NOMO-1 treated with dmso at 0.1 percent for 144 hours (cell line): ENCODE data around the gene FTCD.
"Not testable (repeated sequence)": the region's sequence is repeated elsewhere in the genome, so short reads cannot be mapped to it uniquely, and the experiment has no call there.

Source experiments
- DNase-seq: peaks from one replicate; lab custom pipeline; 2025; ENCODE audit not compliant: unreplicated experiment; lab: John Stamatoyannopoulos, UW

Gene FTCD

DNA sequence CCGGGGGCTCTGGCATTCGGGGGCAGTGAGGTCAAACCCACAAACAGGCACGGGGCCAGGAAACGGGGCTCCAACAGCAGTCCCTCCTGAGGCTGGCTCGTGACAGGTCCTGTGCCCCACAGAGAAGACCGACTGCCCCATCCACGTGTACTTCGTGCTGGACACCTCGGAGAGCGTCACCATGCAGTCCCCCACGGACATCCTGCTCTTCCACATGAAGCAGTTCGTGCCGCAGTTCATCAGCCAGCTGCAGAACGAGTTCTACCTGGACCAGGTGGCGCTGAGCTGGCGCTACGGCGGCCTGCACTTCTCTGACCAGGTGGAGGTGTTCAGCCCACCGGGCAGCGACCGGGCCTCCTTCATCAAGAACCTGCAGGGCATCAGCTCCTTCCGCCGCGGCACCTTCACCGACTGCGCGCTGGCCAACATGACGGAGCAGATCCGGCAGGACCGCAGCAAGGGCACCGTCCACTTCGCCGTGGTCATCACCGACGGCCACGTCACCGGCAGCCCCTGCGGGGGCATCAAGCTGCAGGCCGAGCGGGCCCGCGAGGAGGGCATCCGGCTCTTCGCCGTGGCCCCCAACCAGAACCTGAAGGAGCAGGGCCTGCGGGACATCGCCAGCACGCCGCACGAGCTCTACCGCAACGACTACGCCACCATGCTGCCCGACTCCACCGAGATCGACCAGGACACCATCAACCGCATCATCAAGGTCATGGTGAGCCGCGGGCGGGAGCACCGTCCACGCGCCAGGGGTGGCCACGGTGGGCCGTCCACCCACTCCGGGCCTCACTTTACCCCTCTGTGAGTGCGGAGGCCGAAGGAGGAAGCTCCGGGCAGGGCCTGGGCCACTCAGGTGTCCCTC, 43.3 kb downstream of the FTCD start:
- no peak for DNase-seq

DNA sequence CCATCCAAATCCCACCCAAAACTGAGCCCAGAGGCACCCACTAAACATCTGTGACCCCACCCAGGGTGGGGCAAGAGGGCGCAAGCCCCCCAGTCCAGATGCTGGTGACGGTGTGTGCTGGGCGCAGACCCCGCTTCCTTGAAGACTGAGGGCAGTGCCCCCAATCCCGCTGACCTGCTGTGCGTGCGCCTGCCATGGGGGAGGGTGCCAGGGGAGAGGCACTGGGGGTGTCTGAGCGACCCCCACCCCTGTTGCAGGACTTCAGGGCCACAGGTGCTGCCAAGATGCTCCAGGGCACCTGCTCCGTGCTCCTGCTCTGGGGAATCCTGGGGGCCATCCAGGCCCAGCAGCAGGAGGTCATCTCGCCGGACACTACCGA, 44.2 kb downstream of the FTCD start:
- DNase-seq, result no peak

DNA sequence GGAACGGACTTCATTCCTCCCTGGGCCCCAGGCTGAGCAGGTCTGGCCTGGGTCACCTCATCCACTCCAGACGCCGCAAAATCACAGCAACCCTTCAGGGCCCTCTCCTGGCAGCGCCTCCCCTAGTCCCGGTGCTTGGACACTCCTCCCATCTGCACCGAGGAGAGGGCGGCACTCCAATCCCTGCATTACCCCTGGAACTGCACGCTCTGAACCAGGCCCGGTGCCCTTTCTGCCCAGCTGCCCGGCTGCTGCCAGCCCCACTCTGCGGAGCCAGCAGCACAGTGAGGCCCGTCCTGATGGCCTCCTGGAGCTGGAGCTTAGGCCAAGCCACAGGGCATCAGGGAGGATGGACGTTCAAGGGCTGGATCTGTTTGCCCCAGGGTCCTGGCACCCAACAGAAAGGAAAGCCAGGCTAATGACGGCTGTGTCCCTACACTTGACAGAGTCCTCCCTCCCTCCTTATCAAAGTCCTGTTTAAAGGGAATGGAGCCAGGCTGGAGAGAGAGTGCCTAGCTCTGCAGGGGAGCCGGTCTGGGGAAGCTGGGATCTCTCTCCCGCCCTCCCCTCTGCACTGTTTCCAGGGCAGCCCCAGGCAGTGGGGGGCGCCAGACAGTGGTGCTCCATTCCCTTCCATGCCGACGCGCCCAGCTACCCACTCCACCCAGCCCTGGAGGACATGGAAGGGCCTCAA, 44.7 kb downstream of the FTCD start:
- DNase-seq, result no peak

DNA sequence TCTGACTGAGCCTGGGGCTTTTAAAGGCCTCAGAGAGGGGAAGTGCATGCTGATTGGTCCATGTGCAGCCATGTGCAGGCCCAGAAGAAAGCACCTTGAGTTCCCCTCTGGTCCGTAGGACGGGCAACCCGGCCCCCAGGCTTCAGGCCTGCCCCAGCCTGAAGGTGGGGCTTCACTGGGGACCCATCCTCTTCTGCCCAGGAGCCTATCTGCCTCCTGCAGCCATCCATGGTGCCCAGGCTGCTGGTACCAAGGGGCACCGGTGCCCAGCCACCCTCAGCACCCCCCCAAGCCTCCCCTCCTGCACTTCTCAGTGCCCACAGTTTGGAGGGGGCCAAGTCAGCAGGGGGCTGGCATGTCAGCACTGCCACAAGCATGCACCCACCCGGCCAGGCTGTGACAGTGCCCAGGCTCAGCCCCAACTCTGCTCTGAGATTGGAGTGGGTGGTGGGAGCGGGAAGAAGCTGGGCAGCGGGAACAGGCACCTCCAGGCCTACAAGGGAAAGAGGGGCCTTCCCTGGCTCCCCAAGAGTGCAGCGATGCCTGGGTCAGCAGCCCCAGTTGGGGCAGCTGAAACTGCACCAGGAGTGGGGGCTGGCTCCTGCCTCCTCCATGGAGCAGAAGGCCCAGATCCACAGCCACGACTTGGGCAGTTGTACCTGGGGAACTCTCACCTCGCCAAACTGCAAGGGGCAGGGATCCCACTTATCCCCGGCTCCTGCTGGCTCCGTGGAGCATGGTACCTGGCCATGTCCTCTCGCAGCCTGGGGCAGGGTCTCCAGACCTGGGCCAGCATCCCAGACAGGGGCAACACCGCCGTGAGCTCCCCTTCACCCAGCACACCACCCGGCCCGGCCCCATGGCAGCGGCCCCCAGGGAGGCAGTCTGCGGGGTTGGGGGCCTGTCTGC, 45.8 kb downstream of the FTCD start:
- no peak for DNase-seq

DNA sequence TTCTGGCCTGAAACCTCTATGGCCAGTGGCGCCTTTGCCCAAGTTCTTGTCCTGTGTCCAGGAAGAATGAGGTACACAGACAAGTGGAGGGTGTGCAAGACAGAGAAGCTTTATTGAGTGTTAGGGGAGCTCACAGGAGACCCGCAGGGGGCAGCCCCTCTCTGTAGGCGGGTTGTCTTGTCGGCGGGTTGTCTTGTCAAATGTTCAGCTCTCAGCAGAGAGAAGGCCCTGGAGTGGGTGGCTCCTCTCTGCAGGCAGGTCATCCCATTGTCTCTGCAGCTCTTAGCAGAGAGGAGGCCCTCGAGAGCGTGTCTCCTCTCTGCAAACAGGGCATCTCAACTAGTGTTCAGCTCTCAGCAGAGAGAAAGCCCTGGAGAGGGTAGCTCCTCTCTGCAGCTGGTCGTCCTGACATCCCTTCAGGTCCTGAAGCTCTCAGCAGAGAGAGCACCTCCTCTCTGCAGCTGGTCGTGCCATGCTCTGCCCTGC, 46.5 kb downstream of the FTCD start:
- DNase-seq, result no peak

DNA sequence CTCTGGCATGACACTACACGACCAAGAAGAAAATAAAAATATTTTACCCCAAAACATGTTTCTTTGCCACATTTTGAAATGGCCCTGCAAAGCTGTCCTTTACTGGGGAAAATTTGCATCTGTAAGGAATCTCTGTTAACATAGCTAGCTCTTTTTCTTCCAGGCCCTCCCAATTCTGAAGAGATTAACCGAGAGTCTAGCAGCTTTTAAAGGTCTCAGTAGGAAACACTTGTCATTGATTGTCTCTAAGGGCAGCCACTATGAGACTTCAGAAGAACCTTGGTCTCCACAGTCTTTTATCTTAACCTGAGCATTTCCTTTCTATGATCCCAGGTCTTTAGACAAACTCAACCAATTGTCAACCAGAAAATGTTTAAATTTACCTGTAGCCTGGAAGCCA, 48.0 kb downstream of the FTCD start:
- not testable (repeated sequence) for DNase-seq

DNA sequence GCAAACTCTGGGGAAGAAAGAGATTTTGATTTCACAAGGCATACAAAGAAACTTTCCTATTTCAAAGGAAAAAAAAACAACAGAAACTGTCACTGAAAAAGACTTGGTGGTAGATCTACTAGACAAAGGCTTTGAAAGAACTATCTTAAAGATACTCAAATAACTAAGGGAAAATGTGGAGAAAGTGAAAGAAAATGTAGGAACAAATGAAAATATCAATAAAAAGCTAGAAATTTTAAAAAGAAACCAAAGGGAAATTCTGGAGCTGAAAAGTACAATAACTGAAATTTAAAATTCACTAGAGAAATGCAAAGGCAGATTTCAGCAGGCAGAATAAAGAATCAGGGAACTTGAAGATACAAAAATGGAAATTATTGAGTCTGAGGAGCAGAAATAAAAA, 51.3 kb downstream of the FTCD start:
- no peak for DNase-seq

DNA sequence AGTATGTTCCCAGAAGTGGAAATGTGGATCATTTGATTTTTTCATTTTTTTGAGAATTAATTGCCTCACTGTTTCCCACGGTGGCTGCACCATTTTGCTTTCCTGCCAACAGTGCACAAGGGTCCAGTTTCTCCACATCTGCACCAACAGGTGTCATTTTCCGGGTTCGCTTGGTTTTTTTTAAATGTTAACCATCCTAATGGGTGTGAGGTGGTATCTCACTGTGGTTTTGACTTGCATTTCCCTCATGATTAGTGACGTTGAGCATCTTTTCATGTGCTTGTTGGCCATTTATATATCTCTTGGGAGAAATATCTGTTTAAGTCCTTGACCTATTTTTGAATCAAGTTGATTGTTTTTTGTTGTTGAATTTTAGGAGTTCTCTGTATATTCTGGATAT, 54.5 kb downstream of the FTCD start:
- DNase-seq, result no peak

DNA sequence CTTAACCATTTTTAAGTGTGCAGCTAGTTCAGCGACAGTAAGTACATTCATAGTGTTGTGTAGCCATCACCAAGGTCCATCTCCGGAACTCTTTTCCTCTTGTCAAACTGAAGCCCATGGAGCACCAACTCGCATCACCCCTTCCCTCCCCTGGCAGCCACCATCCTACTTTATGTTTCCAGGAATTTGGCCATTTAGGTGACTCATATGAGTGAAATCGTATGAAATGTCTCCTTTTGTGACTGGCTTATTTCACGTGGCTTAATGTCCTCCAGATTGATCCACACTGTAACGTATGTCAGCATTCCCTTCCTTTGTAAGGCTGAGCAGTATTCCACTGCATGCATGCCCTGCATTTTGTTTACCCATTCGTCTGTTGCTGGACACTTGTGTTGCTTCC, 55.0 kb downstream of the FTCD start:
- DNase-seq, result no peak

DNA sequence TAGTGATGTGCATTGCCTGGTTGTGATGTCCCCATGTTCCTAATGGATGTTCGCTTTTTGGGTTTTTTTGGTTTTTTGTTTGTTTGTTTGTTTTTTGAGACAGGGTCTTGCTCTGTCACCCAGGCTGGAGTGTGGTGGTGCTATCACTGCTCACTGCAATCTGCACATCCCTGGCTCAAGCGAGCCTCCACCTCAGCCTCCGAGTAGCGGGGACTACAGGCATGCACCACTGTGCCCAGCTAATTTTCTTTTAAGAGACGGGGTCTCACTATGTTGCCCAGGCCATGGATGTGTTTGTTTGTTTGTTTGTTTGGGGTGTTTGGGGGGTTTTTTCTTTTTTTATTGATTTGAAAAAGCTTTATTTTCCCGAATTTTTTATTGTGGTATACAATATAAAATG, 55.4 kb downstream of the FTCD start:
- DNase-seq, result no peak

DNA sequence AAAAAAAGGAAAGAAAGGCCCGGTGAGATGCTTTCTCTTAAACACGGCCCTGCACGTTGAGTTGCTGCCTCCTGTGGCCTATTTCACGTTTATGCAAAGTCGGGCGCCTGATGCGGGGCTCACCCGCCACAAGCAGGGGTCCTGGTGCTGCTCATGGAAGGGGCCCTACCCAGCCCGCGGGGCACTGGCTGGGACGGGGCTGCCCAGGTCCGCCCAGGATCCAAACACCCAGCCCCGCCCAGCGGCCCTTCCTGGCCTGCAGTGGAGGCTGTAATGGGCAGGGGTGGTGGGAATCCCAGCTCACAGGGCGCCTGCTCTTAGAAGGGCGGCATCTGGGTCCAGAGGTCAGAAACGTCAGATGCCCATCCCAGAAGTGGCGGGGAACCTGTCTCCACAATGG, 55.9 kb downstream of the FTCD start:
- DNase-seq, result no peak

DNA sequence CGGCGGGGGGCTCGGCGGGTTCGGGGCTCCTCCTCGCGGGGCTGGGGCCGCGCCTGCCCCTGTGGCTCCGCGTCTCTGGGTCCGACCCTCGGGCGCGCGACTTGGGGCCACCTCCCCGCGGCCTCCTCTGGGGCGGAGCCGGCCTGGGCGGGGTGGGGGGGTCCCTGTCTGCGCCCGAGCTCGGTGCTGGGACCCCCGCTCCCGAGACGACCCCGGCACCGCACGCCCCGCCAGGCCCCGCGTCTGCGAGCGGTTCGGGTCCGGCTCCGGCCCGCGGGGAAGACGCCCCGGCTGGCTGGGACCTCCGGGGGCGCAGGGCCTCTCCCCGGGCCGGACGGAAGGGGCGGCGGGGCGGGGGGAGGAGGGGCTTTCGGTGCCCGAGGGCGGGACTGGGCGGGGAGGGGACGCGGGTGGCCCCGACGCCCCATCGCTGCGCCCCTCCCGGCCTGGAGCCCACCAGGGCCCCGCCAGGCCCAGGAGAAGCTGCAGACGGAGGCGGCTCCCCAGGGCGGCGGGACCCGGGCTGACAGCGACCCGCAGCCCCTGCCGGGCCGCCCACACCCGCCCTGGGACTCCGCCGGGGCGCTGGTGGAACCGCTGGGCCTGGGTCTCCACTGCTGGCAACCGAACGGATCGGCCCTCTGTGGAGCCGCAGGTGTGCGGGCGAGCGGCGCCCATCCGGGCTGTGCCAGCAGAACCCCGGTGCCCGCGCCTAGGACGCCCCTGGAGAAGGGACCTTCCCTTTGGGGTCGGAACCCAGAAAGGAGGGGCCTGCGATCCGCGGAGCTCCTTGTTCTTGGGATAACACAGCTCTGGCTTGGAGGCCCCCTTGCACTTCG, 56.9 kb downstream of the FTCD start:
- no peak for DNase-seq

DNA sequence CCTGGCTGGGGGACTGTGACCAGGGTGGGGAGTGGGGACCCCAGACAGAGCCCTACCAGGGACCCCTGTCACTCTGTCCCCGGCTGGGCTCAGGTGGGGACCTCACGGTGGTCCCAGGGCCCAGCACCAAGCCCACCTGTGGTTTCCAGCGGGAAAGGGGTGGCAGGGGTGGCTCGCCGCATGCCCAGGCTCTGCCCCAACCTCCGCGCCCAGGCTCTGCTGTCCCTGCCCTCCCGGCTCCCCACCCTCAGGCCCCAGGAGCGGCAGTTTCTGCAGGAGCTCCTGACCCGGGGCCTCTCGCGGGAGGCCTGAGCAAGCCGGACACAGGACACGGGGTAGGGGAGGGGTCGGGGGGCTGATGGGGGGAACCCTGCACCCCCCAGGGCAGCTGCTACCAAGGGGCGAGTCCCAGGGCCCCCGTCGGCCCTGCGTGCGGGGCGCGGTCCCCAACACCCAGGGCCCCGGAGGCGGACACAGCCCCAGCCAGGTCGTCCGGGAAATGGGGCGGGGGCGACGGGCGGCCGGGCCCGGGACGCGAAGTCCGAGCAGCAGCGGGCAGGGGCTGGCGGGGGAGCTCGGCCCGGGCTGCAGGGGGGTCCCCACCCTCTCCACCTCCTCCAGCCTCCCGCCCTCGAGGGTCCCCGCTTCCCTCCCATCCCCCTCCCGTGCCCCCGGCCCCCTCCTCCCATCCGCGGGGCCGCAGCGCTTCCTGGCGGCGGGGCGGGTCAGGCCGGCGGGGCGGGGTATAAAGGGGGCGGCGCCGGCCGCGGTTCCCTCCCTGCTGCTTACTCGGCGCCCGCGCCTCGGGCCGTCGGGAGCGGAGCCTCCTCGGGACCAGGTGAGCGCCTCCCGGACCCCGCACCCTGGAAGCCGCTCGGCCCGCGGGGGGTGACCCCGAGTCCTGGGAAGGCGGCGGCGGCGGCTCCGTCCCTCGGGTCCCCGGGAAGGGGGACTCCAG, 57.8 kb downstream of the FTCD start, which contains the start of gene COL6A2:
TSS of gene COL6A2 (plus strand) at position 777 of the 958 bp plus-strand sequence.
- DNase-seq, result no peak

DNA sequence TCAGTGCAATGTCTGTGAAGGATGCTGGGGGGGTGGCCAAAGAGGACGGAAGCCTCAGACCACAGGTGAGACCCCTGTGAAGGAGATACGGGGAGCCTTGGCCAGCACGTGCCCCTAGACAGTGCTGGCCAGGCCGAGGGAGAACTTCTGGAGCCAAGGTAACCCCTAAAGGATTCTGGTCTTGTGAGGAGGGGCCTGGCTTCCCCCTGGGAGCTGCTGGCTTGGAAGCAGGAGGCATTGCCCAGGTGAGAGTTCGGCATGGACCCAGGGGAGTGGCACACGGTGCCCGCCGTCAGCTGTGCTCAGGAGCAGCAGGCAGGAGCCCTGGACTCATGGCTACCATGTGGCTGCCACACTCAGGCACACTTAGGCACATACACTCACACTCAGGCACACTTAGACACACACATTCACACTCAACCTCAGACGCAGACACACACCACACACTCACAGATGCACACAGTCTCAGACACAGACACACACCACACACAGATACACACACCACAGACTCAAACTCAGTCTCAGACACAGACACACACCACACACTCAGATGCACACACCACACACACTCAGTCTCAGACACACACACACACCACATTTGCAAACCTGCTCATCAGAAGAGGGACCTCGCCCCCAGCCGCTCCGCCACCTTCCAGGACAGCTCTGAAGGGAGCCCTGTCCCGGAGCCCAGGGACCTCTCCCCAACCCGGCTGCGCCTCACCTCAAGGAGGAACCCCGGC, 58.6 kb downstream of the FTCD start:
- no peak for DNase-seq

DNA sequence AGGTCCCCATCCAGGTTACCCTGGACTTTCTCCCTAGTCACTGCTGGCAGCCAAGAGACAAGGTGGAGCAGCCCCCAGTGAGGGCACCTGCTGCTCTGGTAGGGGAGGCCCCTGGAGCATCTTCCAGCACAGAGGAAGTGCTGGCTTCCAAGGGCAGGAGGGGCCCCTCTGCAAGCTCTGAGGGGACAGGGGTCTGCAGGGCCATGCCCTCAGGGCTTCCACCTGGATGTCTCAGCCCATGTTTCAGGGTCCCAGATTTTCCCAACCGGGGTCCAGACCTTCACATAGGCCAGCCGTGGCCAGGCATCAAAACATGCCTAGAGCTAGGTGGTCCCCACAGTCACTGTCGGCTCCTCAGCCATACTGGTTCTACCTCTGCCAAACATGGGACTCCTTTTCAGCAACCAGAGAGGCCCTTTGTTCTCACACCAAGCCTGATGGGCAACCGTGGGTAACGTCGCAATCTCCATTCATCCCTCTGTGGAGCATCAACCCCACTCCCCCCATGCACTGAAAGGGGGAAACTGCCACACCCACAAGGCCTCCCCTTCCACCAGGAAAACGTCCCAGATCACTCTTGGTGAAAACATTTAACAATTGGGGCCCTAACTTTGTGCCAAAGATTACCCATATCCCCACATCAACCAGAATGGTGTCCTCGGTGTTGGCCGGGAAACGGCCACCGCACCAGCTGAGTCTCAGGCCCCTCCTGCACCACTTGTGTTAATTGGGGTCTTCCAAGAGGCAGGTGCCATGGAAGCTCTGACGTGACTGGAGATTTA, 59.4 kb downstream of the FTCD start:
- DNase-seq, result no peak

DNA sequence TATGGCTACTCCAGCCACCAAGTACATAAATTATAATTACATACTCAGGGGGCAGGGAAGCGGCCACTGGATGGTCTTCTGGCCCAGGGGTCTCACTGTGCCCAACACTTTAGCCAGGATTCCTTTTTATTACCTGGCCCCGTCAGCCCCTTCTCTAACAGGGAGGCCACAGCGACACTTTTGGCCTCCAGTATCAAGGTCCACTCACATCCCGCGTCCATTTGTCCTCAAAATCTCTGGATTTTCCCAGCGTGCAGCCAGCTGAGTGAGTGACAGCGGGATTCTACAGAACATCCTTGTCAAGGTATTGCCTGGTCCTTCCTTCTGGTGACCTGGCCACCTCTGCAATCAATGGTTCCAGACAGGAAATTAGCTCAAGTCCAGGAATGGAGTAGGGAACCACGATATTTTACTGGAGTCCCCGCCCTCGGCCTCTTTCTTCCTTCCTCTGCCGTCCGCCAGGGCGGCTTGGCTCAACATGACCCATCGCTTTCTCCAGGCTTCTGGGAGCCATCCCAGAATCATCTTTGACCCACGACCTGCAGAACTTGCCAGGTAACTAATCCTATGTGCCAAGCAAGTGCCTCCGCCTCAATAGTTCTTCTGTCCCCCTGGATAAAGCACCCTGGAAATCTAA, 60.2 kb downstream of the FTCD start:
- DNase-seq, result no peak

DNA sequence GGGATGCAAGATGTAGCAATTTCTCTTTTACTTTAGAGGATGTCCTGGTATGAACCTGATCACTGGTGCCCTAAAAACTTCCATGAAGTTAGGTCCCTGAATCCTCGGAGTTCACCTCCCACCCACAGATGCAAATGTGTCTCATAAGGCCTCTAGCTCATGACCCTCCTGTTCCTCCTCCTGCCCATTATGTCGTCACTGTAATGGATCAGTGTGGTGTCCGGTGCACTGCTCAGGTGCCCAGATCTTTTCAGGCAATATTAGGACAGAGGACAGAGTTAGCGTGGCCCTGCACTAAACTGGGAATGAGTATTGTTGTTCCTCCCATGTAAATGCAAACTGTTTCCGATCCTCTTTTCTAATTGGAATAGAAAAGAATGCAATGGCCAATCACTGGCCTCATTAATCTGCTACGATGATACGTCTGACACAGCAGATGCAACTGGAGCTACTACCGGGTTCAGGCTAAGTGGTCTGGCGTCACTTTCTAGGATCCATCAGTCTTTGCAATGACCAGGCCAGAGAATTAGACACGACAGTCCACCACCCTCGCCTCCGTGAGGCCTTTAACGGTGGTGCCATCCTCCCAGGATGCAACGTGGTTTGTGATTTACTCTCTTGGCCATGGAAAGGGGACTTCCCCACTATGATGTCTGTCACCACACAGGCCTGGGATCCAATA, 60.8 kb downstream of the FTCD start:
- no peak for DNase-seq
